Lung (tissue), 12 donors: ENCODE data around the gene ALKBH5. TPM values are rescaled to one million over a fixed set of nuclear protein-coding genes. Genes with fewer than 3 reads are reported as not detected.

Source experiments
- ATAC-seq: fragments of 200-7000 bp; cut with Tn5 transposase; one replicate; pipeline ENCODE4 v1.9.1; 2020; ENCODE audit warnings: moderate number of reproducible peaks; ENCODE audit not compliant: insufficient read depth, low FRiP score
- DNase-seq, 3 donors: peaks; one replicate each; pipeline ENCODE4 v3.0.0-alpha.2; 2013 to 2017
- H3K27ac ChIP-seq, 2 donors: one replicate each; pipeline ENCODE4 v1.5.1; 2013; ENCODE audit warnings: mild to moderate bottlenecking in 2 of 2, moderate library complexity in 2 of 2, control low read depth in 1 of 2, inconsistent platforms in 1 of 2, low read depth in 1 of 2, low read length in 1 of 2
- H3K27me3 ChIP-seq, 3 donors: one replicate each; pipeline ENCODE4 v1.5.1; 2013; ENCODE audit warnings: low read length in 2 of 3; ENCODE audit not compliant: control insufficient read depth in 3 of 3, insufficient read depth in 3 of 3
- H3K36me3 ChIP-seq, 4 donors: one replicate each; pipeline ENCODE4 v1.5.1; 2013; ENCODE audit warnings: low read length in 4 of 4, mild to moderate bottlenecking in 1 of 4, moderate library complexity in 1 of 4; ENCODE audit not compliant: control insufficient read depth in 4 of 4, insufficient read depth in 4 of 4
- H3K4me1 ChIP-seq, 5 donors: one replicate each; pipeline ENCODE4 v1.5.1; 2013; ENCODE audit warnings: low read length in 5 of 5, mild to moderate bottlenecking in 2 of 5, moderate library complexity in 1 of 5; ENCODE audit not compliant: control insufficient read depth in 5 of 5, insufficient read depth in 5 of 5
- H3K4me3 ChIP-seq: one replicate; pipeline ENCODE4 v1.5.1; 2013; ENCODE audit warnings: mild to moderate bottlenecking, control low read depth, moderate library complexity
- H3K9ac ChIP-seq, 2 donors: one replicate each; pipeline ENCODE4 v1.5.1; 2013; ENCODE audit warnings: low read length in 2 of 2, control low read depth in 1 of 2; ENCODE audit not compliant: insufficient read depth in 1 of 2
- H3K9me3 ChIP-seq, 4 donors: one replicate each; pipeline ENCODE4 v1.5.1; 2013; ENCODE audit warnings: low read length in 3 of 4, mild to moderate bottlenecking in 1 of 4, moderate library complexity in 1 of 4; ENCODE audit not compliant: control insufficient read depth in 4 of 4, insufficient read depth in 3 of 4
- WGBS, 2 donors: extraction: QIAGEN DNeasy Blood & Tissue Kit; methylation state at CpG; one replicate each; pipeline ENCODE4 v1.1.7; 2013; 5-methylcytosine and 5-hydroxymethylcytosine counted together
- polyA plus RNA-seq, 2 donors: library from polyadenylated mRNA; stranded (reverse); fragments of 200-250 nt; gene quantifications; one replicate each; pipeline ENCODE4 v1.2.1, GENCODE V29; 2013
- total RNA-seq, 2 donors: library from RNA; depleted of rRNA in 1 of 2; stranded (reverse); fragments of >200 nt in 1 of 2; gene quantifications; one replicate each; pipeline ENCODE4 v1.2.1, GENCODE V29; 2014 to 2021
- TF ChIP-seq, protein P1 (sequence below): IDR thresholded peaks from 2 replicates; pipeline ENCODE4 v1.5.1; 2012; ENCODE audit warnings: mild to moderate bottlenecking; ENCODE audit errors: control extremely low read depth, extremely low read depth
- donor health status: control.
- donor health status: control.
- donor health status: Bipolar disorder and iron deficiency.
- donor health status: healthy.
- donor health status: DM: yes; HTN: yes; CAD: no.

ALKBH5 gene
- total and polyA plus RNA-seq, 4 donors, result 30.2 to 104 (median 59.8) TPM

DNA sequence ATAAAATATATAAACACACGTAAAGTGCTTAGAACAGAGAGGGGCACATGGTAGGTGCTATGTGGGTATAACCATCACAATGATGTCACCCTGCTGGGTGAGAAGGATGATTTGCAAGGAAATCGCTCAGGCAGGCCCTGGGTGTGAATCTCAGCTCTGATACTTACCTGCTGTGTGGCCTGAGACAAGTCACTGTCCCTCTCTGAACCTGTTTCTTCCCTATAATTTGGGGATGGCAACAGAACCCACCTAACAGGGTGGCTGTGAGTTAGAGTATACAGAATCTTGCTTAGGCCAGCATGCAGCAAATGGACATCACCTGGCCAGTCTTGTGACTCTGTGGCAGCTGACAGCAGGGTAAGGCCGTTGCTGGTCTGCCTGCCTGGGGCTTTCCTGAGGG lies 36.6 kb upstream of the ALKBH5 start:
- Histone ChIP-seq H3K36me3 (no peaks in the 10 kb centered on the region), H3K27ac (no peak overlapping the region), H3K9ac (no peak overlapping the region), H3K9me3 (no peaks in the 10 kb centered on the region), H3K4me1 (no peaks in the 10 kb centered on the region), H3K27me3 (no peaks in the 10 kb centered on the region), H3K4me3 (no peak overlapping the region)
- ATAC-seq (no peak), DNase-seq (no peak)
- TF ChIP-seq, protein P1, sequence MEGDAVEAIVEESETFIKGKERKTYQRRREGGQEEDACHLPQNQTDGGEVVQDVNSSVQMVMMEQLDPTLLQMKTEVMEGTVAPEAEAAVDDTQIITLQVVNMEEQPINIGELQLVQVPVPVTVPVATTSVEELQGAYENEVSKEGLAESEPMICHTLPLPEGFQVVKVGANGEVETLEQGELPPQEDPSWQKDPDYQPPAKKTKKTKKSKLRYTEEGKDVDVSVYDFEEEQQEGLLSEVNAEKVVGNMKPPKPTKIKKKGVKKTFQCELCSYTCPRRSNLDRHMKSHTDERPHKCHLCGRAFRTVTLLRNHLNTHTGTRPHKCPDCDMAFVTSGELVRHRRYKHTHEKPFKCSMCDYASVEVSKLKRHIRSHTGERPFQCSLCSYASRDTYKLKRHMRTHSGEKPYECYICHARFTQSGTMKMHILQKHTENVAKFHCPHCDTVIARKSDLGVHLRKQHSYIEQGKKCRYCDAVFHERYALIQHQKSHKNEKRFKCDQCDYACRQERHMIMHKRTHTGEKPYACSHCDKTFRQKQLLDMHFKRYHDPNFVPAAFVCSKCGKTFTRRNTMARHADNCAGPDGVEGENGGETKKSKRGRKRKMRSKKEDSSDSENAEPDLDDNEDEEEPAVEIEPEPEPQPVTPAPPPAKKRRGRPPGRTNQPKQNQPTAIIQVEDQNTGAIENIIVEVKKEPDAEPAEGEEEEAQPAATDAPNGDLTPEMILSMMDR, result no peak
- WGBS, 2 donors, result 86 to 91% methylated on average over 3 of the region's 3 CpGs

DNA sequence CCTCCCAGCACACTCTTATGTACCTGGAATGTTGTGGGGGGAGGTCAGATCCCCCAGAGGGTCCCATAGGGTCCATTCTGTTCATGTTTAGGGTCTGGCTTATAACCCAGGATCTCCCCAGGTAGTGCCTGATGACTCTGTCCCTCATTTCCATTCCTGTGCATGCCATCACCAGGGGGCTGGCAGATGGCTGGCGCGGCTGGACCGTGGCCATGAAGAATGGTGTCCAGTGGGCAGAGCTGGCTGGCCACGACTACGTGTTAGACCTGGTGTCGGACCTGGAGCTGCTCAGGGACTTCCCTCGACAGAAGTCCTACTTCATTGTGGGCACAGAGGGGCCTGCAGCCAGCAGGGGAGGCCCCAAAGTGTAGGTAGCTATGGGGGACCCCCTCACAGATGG lies 35.0 kb upstream of the ALKBH5 start:
- no peaks in the 10 kb centered on the region for H3K27me3 ChIP-seq
- H3K36me3 ChIP-seq, result no peaks in the 10 kb centered on the region
- no peak overlapping the region for H3K27ac ChIP-seq
- TF ChIP-seq, protein P1, result no peak
- H3K4me1 ChIP-seq, result peaks cover 0 to 5% (median 0%) of the 10 kb centered on the region in 5 donors
- H3K4me3 ChIP-seq, result no peak overlapping the region
- ATAC-seq (no peak), DNase-seq (no peak)
- no peaks in the 10 kb centered on the region for H3K9me3 ChIP-seq
- no peak overlapping the region for H3K9ac ChIP-seq
- 91 to 92% methylated on average over 7 of the region's 7 CpGs for WGBS, 2 donors

DNA sequence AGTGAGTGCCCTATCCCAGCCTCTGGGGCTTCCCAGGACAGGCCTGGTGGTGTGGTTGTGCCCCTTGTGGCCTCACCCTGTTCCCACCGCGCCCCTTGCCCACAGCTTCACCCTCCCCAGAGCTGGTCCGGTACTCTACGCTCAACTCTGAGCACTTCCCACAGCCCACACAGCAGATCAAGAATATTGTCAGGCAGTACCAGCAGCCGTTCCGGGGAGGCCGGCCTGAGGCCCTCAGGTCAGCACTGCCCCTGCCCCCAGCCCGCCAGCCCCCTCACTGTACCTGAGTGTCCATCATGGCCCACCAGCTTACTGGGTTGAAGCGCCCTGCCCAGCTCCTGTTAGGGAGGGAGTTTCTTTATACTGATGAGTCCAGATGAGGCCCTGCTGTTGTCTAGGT lies 32.3 kb upstream of the ALKBH5 start:
- H3K4me1 ChIP-seq, result peaks cover 0 to 7% (median 0%) of the 10 kb centered on the region in 5 donors
- H3K27me3 ChIP-seq, result no peaks in the 10 kb centered on the region
- ATAC-seq (no peak), DNase-seq (no peak)
- no peak overlapping the region for H3K27ac ChIP-seq
- TF ChIP-seq, protein P1, result no peak
- H3K36me3 ChIP-seq, result no peaks in the 10 kb centered on the region
- H3K9ac ChIP-seq, result no peak overlapping the region
- WGBS, 2 donors, result 83 to 98% methylated on average over 9 of the region's 9 CpGs
- H3K9me3 ChIP-seq, result no peaks in the 10 kb centered on the region
- no peak overlapping the region for H3K4me3 ChIP-seq

DNA sequence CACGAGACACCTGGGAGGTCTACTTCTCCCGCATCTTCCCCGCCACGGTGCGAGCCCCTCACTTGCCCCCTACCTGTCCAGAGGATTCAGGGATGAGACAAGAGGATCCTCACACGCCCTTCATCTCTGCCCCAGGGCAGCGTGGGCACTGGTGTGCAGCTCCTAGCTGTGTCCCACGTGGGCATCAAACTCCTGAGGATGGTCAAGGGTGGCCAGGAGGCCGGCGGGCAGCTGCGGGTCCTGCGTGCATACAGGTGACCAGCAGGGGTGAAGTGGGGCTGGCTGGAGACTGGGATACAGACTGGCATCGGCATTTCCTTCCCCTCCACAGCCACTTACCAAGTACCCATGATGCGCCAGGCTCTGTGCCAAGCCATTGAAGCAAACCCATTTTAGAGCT lies 28.4 kb upstream of the ALKBH5 start:
- WGBS, 2 donors, result 92 to 94% methylated on average over 14 of the region's 14 CpGs
- H3K9ac ChIP-seq, result no peak overlapping the region
- TF ChIP-seq, protein P1, result no peak
- no peak for ATAC-seq
- no peak for DNase-seq
- H3K27ac ChIP-seq, result no peak overlapping the region
- no peak overlapping the region for H3K4me3 ChIP-seq
- no peaks in the 10 kb centered on the region for H3K36me3 ChIP-seq
- H3K27me3 ChIP-seq, result no peaks in the 10 kb centered on the region
- H3K4me1 ChIP-seq, result peaks cover 0 to 12% (median 0%) of the 10 kb centered on the region in 5 donors
- no peaks in the 10 kb centered on the region for H3K9me3 ChIP-seq
